GM18507 (cell line): ENCODE measurements around the gene UBE2Z.
"Not testable (repeated sequence)": the region's sequence is repeated elsewhere in the genome, so short reads cannot be mapped to it uniquely, and the experiment has no call there.

ENCODE experiments used
- DNase-seq: peaks from one replicate; pipeline ENCODE4 v3.0.0; 2011; ENCODE audit warnings: low read depth; ENCODE audit not compliant: insufficient read length; ENCODE audit errors: extremely low spot score
- FAIRE-seq: peaks from 2 replicates; lab custom pipeline; 2011; peaks lifted over from hg19 to GRCh38; lab: Jason Lieb, UNC

Gene UBE2Z

DNA sequence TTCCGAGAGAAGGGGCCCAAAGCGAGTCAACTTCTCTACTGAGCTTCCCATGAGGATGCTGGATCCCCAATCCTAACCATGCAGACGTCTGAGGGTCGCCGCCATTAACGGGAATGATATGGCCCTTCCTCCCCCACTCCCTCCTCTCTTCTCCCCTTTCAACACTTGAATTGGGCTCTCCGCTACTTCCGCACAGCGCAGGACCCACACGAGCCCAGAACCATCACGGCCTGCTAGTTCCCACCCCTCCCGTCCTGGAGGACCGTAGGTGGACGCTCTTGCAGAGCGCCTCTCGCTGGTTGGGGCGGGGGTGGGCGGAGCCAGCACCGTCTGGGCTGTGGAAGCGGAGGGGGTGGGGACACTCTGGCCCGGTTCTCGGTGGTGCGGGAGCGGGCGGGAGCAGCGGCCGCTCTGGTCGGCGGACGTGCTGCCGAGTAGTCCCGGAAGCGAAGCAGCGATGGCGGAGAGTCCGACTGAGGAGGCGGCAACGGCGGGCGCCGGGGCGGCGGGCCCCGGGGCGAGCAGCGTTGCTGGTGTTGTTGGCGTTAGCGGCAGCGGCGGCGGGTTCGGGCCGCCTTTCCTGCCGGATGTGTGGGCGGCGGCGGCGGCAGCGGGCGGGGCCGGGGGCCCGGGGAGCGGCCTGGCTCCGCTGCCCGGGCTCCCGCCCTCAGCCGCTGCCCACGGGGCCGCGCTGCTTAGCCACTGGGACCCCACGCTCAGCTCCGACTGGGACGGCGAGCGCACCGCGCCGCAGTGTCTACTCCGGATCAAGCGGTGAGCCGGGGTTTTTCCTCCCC lies at the start of gene UBE2Z:
TSS of gene UBE2Z (plus strand) at position 361 of the 797 bp plus-strand sequence. CDS start at position 458, 97 bp downstream.
- peak; percentile 98 for FAIRE-seq
- DNase-seq, result peak; percentile 91

DNA sequence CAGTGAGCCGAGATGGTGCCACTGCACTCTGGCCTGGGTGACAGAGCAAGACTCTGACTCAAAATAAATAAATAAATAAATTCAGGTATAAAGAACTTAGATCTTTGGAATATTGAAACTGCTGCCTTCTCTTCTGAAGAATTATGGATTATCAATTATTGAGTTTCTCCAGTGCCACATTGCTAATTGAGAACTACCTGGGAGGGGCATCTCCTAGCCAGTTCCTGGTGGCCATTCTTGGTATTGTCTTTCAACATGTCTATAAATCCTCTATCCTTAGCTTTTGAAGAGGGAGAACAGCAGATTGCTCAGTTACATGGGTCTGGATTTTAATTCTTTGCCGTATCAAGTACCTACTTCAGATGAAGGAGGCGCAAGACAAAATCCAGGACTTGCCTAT lies 48.2 kb upstream of the UBE2Z start:
- DNase-seq (no peak), FAIRE-seq (no peak)

DNA sequence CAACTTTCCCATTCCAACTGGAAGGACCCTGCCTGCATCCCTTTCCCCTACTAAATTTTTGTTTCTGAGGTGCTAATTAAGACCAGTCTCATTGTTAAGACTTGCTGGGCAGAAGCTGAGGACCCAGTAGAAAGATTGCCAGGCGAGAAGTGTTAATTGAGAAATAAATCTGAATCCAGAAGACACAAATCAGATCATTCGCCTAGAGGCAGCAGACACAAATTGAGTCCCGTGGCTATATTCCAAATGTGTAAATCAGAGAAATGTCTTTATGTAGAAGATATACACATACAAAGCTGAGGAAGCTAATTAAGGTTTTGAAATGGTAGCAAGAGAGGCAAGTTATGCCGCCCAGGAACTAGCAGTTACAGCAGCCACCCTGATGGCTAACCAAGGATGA lies 47.8 kb upstream of the UBE2Z start:
- no peak for FAIRE-seq
- no peak for DNase-seq

DNA sequence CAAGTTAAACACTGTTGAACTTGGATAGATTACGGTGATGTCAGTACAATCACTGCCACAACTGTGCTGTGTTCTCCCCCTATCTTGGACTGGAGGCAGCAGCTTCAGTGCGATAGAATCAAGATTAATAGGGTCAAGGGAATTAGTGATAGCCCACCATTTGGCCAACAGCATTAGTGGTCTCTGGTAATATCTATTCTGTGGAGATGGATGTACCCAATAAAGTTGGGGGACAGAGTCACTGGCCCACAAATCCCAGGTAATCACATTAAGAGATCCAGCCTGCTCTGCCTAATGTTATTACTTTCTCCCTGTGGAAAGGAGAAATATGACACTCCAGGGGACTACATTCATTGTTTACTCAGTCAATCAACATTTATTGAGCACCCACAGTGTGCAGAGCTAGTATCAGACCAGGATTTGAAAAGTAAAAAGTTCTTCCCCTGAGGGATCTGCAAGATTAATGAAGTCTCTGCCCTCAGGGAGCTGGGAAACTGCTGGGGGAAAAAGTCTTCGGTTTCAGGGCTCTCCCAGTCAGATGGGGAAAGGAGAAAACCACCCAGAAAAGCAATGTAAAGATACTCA lies 39.2 kb upstream of the UBE2Z start:
- FAIRE-seq (no peak), DNase-seq (no peak)

DNA sequence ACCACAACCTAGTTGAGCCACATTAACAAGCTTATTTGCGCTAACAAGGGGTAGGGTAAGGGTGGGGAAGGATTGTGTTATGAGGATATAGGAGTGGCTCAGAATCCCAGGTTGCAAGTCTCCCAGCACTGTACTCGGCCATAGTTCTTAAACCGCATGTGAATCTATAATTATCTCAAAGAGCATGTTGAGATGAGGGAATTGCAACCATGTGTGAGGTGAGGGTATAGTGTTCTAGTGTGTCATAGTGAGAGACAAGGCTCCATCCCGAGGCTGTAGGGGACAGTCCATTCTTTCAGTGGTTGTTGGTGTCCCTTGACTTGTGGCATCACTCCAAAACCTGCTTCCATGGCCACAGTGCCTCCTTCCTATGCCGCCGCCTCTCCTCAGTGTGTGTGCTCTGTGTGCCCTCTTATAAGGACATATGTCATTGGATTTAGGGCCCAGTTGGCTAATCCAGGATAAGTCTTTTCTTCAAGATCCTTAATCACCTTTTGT lies 38.3 kb upstream of the UBE2Z start:
- FAIRE-seq, result no peak
- no peak for DNase-seq

DNA sequence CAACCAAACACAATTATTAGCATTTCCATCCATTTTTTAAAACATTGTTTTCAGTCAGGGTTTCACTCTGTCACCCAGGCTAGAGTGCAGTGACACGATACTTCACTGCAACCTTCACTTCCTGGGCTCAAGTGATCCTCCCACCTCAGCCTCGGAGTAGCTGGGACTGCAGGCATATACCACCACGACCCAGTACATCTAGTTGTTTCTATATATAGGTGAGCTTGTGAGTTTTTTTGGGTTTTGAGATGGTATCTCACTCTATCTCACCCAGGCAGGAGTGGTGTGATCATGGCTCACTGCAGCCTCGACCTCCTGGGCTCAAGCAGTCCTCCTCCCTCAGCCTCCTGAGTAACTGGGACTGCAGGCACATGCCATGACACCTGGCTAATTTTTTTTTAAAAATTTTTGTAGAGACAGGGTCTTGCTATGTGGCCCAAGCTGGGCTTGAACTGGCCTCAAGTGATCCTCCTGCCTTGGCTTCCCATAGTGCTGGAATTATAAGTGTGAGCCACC lies 37.1 kb upstream of the UBE2Z start:
- FAIRE-seq, result no peak
- DNase-seq, result no peak

DNA sequence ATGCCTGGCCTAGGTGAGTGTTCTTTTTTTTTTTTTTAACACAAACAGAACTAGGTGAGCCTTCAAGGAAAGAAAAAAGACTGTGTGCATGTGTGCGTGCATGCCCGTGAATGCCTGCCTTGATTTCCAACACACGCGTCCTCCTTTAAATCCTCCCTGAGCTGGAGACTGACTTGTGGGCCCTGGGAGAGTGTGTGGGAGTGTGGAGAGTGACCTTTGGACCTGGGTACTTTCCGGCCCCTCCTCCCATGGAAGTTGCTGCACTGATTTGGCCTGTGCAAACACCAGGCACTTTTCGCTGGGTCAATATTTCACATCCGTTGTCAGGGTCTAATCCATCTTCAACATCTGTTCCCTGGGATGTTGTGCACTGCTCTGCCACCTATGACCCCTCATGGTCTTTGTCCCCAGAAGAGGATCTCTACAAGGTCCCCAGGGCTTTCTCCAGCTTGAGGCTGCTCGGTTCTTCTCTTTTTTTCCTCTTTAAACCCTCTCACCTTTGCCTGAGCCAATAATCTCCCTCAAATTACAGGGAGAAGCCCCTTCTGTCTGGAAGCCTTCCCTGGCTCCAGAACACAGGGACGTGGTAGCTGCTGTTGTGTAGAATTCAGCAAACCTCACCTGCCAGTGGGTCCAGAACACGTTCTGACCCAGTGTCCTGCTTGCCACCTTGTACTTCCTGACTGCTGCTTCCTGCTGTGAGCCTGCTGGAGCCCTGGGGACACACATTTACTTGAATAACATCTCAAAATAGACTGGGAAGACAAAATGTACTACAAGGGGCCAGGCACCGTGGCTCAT lies 36.5 kb upstream of the UBE2Z start:
- DNase-seq (no peak), FAIRE-seq (no peak)

DNA sequence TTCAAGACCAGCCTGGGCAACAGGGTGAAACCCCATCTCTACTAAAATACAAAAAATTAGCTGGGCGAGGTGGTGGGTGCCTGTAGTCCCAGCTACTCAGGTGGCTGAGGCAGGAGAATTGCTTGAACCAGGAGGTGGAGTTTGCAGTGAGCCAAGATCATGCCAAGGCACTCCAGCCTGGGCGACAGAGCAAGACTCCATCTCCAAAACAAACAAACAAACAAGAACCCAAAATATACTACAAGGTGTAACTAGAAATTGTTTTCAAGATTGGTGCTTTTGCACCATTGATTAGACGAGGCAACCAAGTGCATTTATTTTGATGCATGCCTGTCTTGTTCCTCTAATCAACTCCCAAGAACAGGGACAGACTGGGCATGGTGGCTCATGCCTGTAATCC lies 35.8 kb upstream of the UBE2Z start:
- DNase-seq, FAIRE-seq: not testable (repeated sequence)

DNA sequence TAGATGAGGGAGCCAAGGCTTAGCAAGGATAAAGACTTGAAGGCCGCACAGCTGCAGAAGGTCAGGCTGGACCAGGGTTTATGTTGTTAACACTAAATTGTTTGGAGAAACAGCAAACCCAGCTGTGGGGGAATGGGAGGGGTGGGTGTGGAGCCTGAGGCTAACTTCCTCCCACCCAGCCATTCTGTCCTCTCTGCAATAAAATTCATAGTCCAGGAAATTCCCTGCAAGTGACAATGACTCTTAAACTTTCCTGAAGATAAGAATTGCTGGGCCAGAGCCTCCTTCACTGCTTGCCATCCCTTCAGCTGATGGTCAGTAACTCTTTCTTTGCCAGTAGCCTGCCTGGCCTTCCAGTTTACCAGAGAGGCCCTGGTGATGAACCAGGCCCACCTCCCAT lies 35.0 kb upstream of the UBE2Z start:
- FAIRE-seq, result no peak
- DNase-seq, result no peak

DNA sequence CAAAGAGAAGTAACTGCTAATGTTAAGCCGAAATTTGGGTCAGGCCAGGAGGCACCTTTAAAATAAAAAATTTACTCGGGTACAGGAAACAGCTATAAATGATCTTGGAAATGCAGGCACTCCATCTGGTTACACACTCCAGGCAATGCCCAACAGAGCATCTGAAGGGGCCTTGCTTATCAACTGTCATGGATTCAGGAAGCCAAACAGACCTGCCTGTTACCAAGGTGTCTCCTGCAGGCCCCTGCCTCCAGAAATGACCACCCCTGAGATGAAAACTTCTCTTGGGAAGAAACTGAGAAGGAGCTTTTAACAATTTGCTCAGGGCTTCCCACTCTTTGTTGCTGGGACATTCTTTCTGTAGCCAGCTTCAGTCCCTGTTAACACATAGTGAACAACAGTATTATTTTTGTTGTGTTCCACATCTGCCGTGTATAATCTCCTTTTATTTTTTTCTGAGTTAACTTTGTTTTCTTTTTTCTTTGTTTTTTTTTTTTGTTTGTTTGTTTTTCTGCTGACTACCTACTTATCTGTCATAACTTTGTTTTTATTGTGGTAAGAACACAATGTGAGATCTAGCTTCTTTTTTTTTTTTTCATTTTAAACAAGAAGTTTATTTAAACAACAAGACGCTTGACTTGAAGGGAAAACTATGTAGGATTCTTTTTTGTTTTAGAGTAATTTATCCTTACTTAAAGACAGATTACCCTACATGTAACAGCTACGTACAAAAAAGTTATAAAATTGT lies 34.3 kb upstream of the UBE2Z start:
- FAIRE-seq, result no peak
- DNase-seq, result no peak

DNA sequence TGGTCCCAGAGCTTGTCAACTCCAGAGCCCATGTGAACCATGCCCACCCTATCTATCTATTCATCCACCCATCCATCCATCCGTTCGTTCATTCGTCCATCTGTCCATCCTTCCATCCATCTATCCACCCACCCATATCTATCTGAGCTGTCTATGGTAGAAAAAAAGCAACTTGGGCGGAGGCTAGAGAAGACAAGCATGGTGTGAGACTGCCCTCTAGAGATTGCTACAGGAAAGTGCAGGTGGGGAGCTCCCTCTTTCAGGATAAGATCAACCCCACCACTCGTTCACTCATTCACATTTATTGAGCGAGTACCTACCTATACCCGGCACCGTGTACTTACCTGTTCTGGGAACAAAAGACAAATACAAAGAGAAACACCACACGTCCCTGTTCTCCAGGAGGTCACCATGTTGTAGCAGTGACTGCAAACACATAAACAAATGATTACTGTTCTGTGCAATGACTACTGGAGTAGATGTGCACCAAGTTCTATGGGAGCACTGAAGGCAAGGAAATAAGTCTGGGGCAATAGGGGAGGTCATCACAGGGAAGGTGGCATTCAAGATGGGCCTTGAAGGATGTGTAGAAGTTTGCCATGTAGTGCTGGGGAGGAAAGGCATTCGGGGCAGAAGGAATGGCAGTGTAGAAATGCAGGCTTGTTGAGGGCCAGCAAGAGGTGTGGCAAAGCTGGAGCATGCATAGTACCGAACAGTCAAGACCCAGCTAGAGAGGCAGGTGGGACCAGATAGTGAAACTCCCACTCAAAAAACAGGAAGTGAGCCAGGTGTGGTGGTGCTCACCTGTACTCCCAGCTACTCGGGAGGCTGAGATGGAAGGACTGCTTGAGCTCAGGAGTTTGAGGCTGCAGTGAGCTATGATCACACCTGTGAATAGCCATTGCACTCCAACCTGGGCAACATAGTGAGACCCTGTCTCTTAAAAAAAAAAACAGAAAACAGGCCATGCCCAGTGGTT lies 29.0 kb upstream of the UBE2Z start:
- peak; percentile 88 for FAIRE-seq

DNA sequence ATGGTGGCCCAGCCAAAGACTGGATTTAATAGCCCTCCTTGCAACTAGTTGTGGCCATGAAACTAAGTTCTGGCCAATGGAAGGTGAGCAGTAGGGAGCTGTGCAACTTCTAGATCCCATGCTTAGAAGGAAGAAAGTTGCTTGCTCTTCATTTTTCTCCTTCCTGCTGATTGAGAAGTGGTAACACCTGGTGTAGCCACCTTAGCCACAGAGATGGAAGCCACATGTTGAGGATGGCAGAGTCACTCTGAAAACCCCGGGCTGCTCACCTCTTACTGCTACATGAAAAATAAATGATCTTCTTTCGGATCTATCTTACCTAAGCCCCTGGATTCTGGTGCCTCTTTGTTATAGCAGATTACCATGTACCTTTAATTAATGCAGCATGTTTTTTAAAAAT lies 25.9 kb upstream of the UBE2Z start:
- DNase-seq, result no peak
- FAIRE-seq, result no peak

More for the DNA sequence above, 29.0 kb upstream of the UBE2Z start:
- peak; percentile 56 for DNase-seq

DNA sequence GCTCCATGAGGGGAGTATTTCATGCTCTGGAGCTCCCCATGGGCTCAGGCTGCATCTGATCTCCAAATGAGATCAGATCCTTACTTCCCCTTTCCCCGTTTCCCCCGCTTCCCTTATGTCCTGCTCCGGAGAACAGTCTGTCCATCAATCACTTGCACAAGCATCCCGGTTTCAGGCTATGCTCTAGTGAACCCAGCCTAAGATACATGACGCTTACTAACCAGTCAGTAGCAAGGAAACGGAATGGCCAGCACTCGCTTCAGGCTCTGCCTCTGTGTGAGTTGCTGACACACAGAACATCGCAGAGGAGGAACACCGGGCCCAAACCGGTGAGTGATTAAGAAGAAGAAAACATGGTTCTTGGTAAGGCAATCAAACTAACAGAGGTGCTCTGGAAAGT lies 25.0 kb upstream of the UBE2Z start:
- FAIRE-seq (no peak), DNase-seq (no peak)

DNA sequence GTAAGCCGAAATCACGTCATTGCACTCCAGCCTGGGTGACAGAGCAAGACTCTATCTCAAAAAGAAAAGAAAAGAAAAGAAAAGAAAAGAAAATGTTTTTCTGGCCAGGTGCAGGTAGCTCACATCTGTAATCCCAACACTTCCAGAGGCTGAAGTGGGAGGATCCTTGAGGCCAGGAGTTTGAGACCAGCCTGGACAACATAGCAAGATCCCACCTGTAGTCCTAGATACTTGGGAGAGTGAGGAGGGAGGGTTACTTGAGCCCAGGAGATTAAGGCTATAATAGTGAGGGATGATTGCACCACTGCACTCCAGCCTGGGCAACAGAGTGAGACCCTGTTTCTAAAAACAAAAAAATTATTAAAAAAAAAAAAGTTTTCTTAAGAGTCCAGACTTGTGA lies 18.1 kb upstream of the UBE2Z start:
- DNase-seq (no peak), FAIRE-seq (no peak)

DNA sequence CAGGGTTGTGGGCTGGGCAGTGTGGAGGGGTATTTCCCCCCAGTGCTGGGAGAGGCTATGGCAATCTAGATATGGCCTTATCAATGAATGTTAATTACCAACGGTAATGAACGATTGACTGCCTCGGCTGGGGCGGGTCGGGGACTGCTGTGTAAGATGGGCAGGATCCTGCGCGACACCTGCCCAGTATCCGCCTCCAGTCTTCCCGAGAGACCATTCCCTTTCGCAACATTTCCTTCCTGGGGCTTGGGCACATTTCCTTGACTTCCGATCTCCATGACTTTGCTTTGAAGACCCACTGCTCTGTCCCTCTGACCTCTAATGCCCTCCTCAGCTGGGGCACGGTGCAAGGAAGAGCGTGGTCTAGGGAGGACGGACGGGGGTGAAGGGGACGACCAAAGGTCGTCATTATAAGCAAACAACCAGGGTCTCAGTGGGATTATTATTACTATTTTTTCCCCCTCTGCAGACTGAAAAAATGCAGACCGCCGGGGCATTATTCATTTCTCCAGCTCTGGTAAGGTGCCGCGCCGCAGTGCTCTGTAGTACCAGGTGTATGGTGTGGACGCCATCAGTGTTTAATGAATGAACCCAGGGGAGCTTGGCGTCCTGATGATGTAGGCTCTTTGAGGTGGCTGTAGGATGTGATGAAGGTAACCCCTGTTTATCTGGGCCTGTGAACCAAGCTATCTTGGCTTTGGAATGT lies 15.1 kb upstream of the UBE2Z start:
- FAIRE-seq (no peak), DNase-seq (no peak)

DNA sequence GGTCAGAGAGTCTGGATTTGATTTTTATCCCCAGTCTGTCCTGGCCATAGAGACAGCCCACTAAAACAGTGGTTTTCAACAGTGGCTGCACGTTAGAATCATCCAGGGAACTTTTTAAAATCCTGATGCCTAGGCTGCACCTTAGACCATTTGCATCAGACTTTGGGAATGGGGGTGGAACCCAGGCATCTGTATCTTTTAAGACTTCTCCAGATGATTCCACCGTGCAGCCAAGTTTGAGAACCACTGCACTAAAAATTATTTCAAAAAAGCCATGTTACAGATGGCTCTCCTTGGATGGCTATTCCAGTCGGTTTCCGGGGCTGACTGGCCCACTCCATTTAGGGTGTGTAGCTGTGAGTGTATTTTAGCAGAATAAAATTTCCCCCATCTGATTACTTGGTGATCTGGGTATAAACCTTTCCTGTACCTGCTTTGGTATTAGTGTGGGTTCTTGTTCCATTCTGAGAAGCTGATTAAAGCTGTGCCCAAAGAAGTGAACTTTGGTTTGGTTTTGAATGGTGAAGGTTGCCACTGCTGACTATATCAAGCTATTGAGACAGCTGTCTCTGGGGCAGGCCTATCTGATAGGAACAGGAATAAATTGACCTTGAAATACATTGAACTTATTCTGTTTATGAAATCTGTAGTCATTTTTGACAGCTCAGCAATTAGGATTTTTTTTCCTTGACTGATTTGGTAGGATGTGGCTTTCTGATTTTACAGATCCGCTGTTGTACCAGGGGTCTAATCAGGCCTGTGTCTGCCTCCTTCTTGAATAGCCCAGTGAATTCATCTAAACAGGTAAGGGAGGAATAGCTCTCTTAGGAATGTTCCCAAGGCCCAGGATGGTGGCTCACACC lies 14.3 kb upstream of the UBE2Z start:
- FAIRE-seq, result no peak
- no peak for DNase-seq

DNA sequence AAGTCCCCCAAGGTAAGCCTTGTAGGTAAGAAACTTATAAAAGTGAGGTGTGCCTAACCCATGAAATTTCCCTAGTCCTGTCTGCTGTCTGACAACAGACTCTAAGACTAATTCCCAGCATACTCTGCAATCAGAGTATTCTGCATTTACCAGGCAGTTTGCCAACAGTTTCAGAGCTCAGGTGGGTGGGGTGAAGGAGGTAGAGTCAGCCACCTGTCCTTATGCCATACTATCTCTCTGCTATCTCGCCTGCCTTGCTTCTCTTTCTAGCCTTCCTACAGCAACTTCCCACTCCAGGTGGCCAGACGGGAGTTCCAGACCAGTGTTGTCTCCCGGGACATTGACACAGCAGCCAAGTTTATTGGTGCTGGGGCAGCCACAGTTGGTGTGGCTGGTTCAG lies 13.3 kb upstream of the UBE2Z start:
- FAIRE-seq, result no peak

More for the DNA sequence above, 13.3 kb upstream of the UBE2Z start:
- no peak for DNase-seq
